SU-DHL-6 (cell line): ENCODE results near the gene ALDH1A1.

Source experiments
- EZH2phosphoT487 ChIP-seq: fragments of 200-600 bp; sonication (generic), shearing (Covaris generic); conservative IDR thresholded peaks from 2 replicates; pipeline ENCODE4 v1.6.1; 2018; ENCODE audit warnings: mild to moderate bottlenecking, antibody characterized with exemption, low read length, moderate library complexity, mixed read lengths
- TF ChIP-seq, protein P1 (sequence below): fragments of 200-600 bp; sonication (generic); IDR thresholded peaks from one replicate; pipeline ENCODE4 v1.5.1; 2017; ENCODE audit warnings: antibody characterized with exemption, mild to moderate bottlenecking, low read length, moderate library complexity; ENCODE audit not compliant: insufficient read depth, poor library complexity, severe bottlenecking

DNA sequence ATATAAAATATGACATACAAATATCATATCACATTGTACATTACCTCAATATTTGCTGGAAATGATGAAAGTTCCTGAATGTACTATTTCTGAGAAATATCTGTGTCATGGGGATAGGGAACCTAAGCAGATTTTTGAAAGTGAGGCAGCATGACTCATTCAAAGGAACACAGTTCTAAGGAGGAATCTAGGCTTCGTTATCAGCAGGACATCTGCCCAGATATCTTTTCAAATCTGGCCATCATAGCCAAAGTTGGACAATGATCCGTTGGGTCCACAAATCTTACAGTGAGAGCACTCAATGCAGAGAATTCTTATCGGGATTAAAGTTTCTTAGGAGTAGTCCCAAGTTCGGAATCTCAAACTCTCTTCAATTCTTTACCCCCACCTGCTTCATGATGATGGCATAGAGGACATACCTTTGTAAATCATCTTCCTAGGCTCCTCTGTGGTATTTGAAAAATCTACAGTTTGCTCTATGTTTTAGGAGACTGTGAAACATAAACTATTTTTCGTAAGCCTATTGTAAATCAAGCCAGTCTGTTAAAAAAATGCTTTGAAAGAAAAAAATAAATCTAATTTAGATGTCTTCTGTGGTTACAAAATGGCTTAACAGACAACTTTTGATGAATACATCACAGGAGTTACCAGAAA lies 29.4 kb upstream of the ALDH1A1 start:
- TF ChIP-seq, protein P1, sequence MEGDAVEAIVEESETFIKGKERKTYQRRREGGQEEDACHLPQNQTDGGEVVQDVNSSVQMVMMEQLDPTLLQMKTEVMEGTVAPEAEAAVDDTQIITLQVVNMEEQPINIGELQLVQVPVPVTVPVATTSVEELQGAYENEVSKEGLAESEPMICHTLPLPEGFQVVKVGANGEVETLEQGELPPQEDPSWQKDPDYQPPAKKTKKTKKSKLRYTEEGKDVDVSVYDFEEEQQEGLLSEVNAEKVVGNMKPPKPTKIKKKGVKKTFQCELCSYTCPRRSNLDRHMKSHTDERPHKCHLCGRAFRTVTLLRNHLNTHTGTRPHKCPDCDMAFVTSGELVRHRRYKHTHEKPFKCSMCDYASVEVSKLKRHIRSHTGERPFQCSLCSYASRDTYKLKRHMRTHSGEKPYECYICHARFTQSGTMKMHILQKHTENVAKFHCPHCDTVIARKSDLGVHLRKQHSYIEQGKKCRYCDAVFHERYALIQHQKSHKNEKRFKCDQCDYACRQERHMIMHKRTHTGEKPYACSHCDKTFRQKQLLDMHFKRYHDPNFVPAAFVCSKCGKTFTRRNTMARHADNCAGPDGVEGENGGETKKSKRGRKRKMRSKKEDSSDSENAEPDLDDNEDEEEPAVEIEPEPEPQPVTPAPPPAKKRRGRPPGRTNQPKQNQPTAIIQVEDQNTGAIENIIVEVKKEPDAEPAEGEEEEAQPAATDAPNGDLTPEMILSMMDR = no peak
- TF ChIP-seq EZH2phosphoT487 = no peak
